HepG2 (cell line): Measurements from ENCODE around the gene CREBBP. TPM values are rescaled to one million over a fixed set of nuclear protein-coding genes. Genes with fewer than 3 reads are reported as not detected.

Experiments used
- ATAC-seq: fragments of 200-7000 bp; cut with Tn5 transposase; 3 replicates; pipeline ENCODE4 v1.9.1; 2020; ENCODE audit warnings: mild to moderate bottlenecking, moderate library complexity
- BruUV-seq: library from RNA; stranded (reverse); fragments of 400-500 nt; replicated peaks from 2 replicates; lab custom pipeline; 2021; lab: Mats Ljungman, UMichigan
- CTCF ChIA-PET: fragments of 300-600 bp; formaldehyde crosslinking; extraction: SDS; loops from one replicate; lab custom pipeline; 2021; ENCODE audit warnings: low total read pairs, inconsistent platforms, low intra/inter-chr PET ratio; lab: Yijun Ruan, JAX
- POLR2A ChIA-PET: fragments of 350-600 bp; sonication (Branson Sonifier 250); formaldehyde crosslinking; loops from one replicate; lab custom pipeline; 2020; ENCODE audit warnings: antibody characterized with exemption, inconsistent platforms; lab: Yijun Ruan, JAX
- DNase-seq: peaks from one replicate; pipeline ENCODE4 v3.0.0-alpha.2; 2015; ENCODE audit warnings: low spot score
- FAIRE-seq: peaks from 3 replicates; lab custom pipeline; 2011; peaks lifted over from hg19 to GRCh38; lab: Jason Lieb, UNC
- H2AFZ ChIP-seq: one replicate; pipeline ENCODE4 v1.6.1; 2011; ENCODE audit warnings: low read length, inconsistent platforms
- H3K27ac ChIP-seq: fragments of 300-600 bp; 3 replicates; pipeline ENCODE4 v1.8.0; 2011; ENCODE audit warnings: mixed run types, mild to moderate bottlenecking, mixed read lengths, low read length, inconsistent platforms; ENCODE audit not compliant: insufficient read depth; ENCODE audit errors: extremely low read length
- H3K27me3 ChIP-seq, 2 experiments: fragments of 200-600 bp in 1 of 2; 2 replicates in 1 of 2; 3 replicates in 1 of 2; pipeline versions ENCODE4 v1.6.0 to v1.8.0; 2011; ENCODE audit warnings: low read length in 2 of 2, mild to moderate bottlenecking in 2 of 2, moderate library complexity in 2 of 2, inconsistent platforms in 1 of 2; ENCODE audit not compliant: insufficient read depth in 2 of 2, control insufficient read depth in 1 of 2
- H3K36me3 ChIP-seq, 2 experiments: fragments of 200-600 bp in 1 of 2; replicated peaks in 1 of 2; 2 replicates in 1 of 2; 3 replicates in 1 of 2; pipeline versions ENCODE4 v1.5.1 to v1.8.0; 2011; ENCODE audit warnings: low read length in 2 of 2, inconsistent platforms in 1 of 2; ENCODE audit not compliant: insufficient read depth in 2 of 2, control insufficient read depth in 1 of 2
- H3K4me1 ChIP-seq: 2 replicates; pipeline ENCODE4 v1.5.1; 2012; ENCODE audit warnings: low read length, inconsistent platforms; ENCODE audit not compliant: insufficient read depth
- H3K4me2 ChIP-seq: 2 replicates; pipeline ENCODE4 v1.6.0; 2011; ENCODE audit warnings: low read depth, low read length, inconsistent platforms
- H3K4me3 ChIP-seq, 3 experiments: fragments of 200-600 bp in 1 of 3; sonication (generic), shearing (Covaris generic) in 1 of 3; replicated peaks in 1 of 3; 2 replicates each; pipeline ENCODE4 v1.5.1; 2011 to 2016; ENCODE audit warnings: low read length in 3 of 3, inconsistent platforms in 2 of 3, low read depth in 2 of 3, mild to moderate bottlenecking in 2 of 3, control low read depth in 1 of 3, mixed read lengths in 1 of 3; ENCODE audit not compliant: insufficient read depth in 1 of 3
- H3K79me2 ChIP-seq: one replicate; pipeline ENCODE4 v1.6.1; 2011; ENCODE audit warnings: low read length, inconsistent platforms; ENCODE audit not compliant: insufficient read depth
- H3K9ac ChIP-seq: 2 replicates; pipeline ENCODE4 v1.6.0; 2011; ENCODE audit warnings: mild to moderate bottlenecking, low read depth, low read length, inconsistent platforms; ENCODE audit not compliant: insufficient read depth
- H3K9me3 ChIP-seq: 2 replicates; pipeline ENCODE4 v1.5.1; 2012; ENCODE audit warnings: mild to moderate bottlenecking, low read length
- H4K20me1 ChIP-seq: 2 replicates; pipeline ENCODE4 v1.6.0; 2011; ENCODE audit warnings: inconsistent platforms, mild to moderate bottlenecking, low read length, moderate library complexity; ENCODE audit not compliant: insufficient read depth
- AFF4 ChIP-seq: sonication (generic); formaldehyde crosslinking; IDR thresholded peaks from 2 replicates; pipeline ENCODE4 v1.4.0; 2020; ENCODE audit warnings: missing genetic modification reagents
- RBM22 ChIP-seq: fragments of 200-400 bp; formaldehyde crosslinking; optimal IDR thresholded peaks from 2 replicates; pipeline ENCODE3; 2017; ENCODE audit warnings: mild to moderate bottlenecking, low read length, moderate library complexity
- ZNF12 ChIP-seq: sonication (generic); formaldehyde crosslinking; IDR thresholded peaks from 2 replicates; pipeline ENCODE4 v1.5.0; 2020; ENCODE audit warnings: missing genetic modification reagents
- WGBS: methylation state at CpG from one replicate; pipeline ENCODE4 v1.1.6; 2017; ENCODE audit warnings: low lambda C conversion rate; 5-methylcytosine and 5-hydroxymethylcytosine counted together
- in situ Hi-C: cut with HindIII; loops from 2 replicates; pipeline ENCODE4 v1.10.0; 2017; ENCODE audit warnings: low pct_unique_long_range_greater_than_20kb; ENCODE audit not compliant: extremely low pct_ligation_motif_present
- intact Hi-C: fragments of 100-400 bp; cut with micrococcal nuclease; formaldehyde crosslinking; loops from one replicate; pipeline ENCODE4 v1.10.0; 2022; ENCODE audit not compliant: unreplicated experiment
- polyA plus RNA-seq, 8 experiments: library from polyadenylated mRNA; depleted of rRNA in 3 of 8; stranded (reverse) in 7 of 8; unstranded in 1 of 8; fragments of >200 nt; fragmentation: Illumina TruSeq in 4 of 8; extraction: Trizol in 4 of 8; gene quantifications; 2 replicates each; pipeline versions ENCODE4 v1.2.1 to v1.2.3, GENCODE V29; 2011 to 2016; ENCODE audit warnings: low read depth in 4 of 8, missing spikeins in 1 of 8, mixed read lengths in 1 of 8; ENCODE audit not compliant: insufficient read depth in 1 of 8
- total RNA-seq, 5 experiments: library from RNA; depleted of rRNA; stranded (reverse); fragments of >200 nt; fragmentation: Illumina TruSeq; extraction: Trizol; gene quantifications; 2 replicates each; pipeline ENCODE4 v1.2.3, GENCODE V29; 2016; ENCODE audit warnings: low read depth in 1 of 5

Gene CREBBP
- total and polyA plus RNA-seq, 2 of the 13 experiments (the other 11 are each of a cell fraction or from before 2014, with no cell fraction given): 5.3 to 10.4 TPM

- WGBS: 98% methylated on average over 9 of the region's 9 CpGs
- TSS peak; percentile 21 for BruUV-seq
- FAIRE-seq: no peak
- intact Hi-C loops (no loop called here), in situ Hi-C loops (no loop called here)
- Histone ChIP-seq H3K79me2 (peaks cover 56% of the 10 kb centered on the region), H3K27me3 (no peaks in the 10 kb centered on the region)
- TF ChIP-seq RBM22 (peak; percentile 56), ZNF12 (CRISPR knock-in tag) (no peak), AFF4 (no peak)
- TF ChIP-seq, all 625 proteins: peak for 1
- H3K9me3 ChIP-seq: no peaks in the 10 kb centered on the region
- H4K20me1 ChIP-seq: peaks cover 18% of the 10 kb centered on the region
- ATAC-seq (no peak; the same call in 2 of the 3 replicates), DNase-seq (no peak)
- H3K36me3 ChIP-seq: peaks cover 19 to 37% of the 10 kb centered on the region in 2 experiments; a peak in 4 of 5 replicates
- no peak overlapping the region for H3K4me2 ChIP-seq
- H3K4me1 ChIP-seq: peaks cover 15% of the 10 kb centered on the region; the same call in 1 of the 2 replicates
- H3K9ac ChIP-seq: no peak overlapping the region
- H2AFZ ChIP-seq: no peak overlapping the region
- ChIA-PET CTCF (no interaction called here), POLR2A (no interaction called here)
- H3K4me3 ChIP-seq: no peak overlapping the region
- no peak overlapping the region for H3K27ac ChIP-seq
These were observed 72.0 kb downstream of the CREBBP start for GRCh38 chr16:3808308-3809063.
